Activated T-cell treated with anti-CD3 and anti-CD28 coated beads, Interleukin-2, amount 50 U/mL, for 24 hours (primary cell): ENCODE measurements around the gene CPED1.
"Not testable (repeated sequence)": the region's sequence is repeated elsewhere in the genome, so short reads cannot be mapped to it uniquely, and the experiment has no call there.

ENCODE experiments used
- DNase-seq: peaks from one replicate; pipeline ENCODE4 v3.0.0-alpha.2; 2020
- H3K27ac Mint-ChIP-seq: 2 replicates; pipeline ENCODE4 v1.8.0; 2020; ENCODE audit warnings: mild to moderate bottlenecking, mixed read lengths
- H3K27me3 Mint-ChIP-seq: 2 replicates; pipeline ENCODE4 v1.8.0; 2020; ENCODE audit warnings: mixed read lengths
- H3K36me3 Mint-ChIP-seq: 2 replicates; pipeline ENCODE4 v1.8.0; 2020; ENCODE audit warnings: low read depth, mixed read lengths
- H3K4me1 Mint-ChIP-seq: 2 replicates; pipeline ENCODE4 v1.8.0; 2020; ENCODE audit warnings: low read depth, mixed read lengths
- H3K4me3 Mint-ChIP-seq: 2 replicates; pipeline ENCODE4 v1.8.0; 2020; ENCODE audit warnings: mild to moderate bottlenecking, moderate library complexity, mixed read lengths
- H3K9me3 Mint-ChIP-seq: 2 replicates; pipeline ENCODE4 v1.8.0; 2020; ENCODE audit warnings: mixed read lengths

The CPED1 gene

DNA sequence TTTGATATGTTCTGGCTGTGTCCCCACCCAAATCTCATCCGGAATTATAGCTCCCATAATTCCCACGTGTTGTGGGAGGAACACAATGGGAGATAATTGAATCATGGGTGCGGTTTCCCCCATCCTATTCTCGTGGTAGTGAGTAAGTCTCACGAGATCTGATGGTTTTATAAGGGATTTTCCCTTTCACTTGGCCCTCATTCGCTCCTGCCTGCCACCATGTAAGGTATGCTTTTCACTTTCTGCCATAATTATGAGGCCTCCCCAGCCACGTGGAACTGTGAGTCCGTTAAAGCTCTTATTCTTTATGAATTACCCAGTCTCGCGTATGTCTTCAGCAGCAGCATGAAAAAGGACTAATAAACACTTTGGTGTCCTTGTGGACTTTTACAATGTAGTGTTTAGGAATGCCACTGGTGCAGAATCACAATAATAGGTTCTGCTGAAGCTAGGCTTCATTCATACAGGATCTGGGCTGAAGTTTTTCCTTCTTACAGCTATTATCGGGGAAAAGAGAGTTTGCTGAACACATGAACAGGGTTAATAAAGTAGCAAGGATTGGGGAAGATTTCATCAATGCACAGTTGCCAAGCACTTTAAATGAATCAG is 74.3 kb downstream of the CPED1 start:
- H3K4me3 Mint-ChIP-seq = no peak overlapping the region
- peaks cover 3% of the 10 kb centered on the region for H3K4me1 Mint-ChIP-seq
- no peaks in the 10 kb centered on the region for H3K9me3 Mint-ChIP-seq
- H3K27ac Mint-ChIP-seq = no peak overlapping the region
- peaks cover 21% of the 10 kb centered on the region for H3K27me3 Mint-ChIP-seq
- H3K36me3 Mint-ChIP-seq = no peaks in the 10 kb centered on the region
- no peak for DNase-seq

DNA sequence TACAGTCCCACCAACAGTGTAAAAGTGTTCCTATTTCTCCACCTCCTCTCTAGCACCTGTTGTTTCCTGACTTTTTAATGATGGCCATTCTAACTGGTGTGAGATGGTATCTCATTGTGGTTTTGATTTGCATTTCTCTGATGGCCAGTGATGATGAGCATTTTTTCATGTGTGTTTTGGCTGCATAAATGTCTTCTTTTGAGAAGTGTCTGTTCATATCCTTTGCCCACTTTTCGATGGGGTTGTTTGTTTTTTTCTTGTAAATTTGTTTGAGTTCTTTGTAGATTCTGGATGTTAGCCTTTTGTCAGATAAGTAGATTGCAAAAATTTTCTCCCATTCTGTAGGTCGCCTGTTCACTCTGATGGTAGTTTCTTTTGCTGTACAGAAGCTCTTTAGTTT is 79.2 kb downstream of the CPED1 start:
- not testable (repeated sequence) for H3K4me1 Mint-ChIP-seq

DNA sequence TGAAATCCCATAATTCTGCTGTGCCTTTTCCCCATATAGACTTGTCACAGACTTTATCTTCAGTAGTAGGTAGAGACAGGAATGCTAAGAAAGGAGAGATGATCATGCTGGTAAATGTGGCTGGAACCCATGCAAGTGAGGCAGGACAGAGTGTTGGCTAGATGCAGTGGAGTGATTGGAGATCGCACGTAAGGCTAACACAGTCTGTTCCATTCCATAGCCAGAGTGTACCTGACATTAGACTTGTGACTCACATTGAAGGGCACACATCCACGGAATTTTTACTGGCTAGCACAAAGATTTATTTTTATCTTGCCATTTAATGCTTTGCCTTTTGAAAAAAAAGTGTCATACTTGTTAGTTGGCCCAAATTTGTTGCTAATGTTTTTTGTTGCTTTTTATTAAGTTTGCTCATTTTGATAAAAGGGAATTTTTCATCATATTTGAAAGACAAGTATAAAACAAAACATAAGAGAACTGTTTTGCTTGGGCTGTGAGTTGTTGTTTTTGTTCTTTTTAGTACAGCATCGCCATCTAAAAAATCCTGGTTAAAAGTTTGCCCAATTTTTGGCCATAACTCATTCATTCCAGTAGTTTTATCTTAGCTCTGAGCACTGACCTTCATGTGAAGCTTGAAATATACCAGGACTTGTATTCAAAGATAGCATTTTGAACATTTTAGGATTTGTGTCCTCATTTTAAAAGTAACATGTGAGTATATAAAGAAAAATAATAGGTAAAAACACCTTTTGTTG is 81.0 kb downstream of the CPED1 start:
- H3K4me3 Mint-ChIP-seq = no peak overlapping the region
- no peaks in the 10 kb centered on the region for H3K9me3 Mint-ChIP-seq
- H3K27me3 Mint-ChIP-seq = peaks cover 16% of the 10 kb centered on the region
- no peaks in the 10 kb centered on the region for H3K36me3 Mint-ChIP-seq
- no peak overlapping the region for H3K27ac Mint-ChIP-seq
- H3K4me1 Mint-ChIP-seq = no peaks in the 10 kb centered on the region
- DNase-seq = no peak

More for the DNA sequence above, 79.2 kb downstream of the CPED1 start:
- not testable (repeated sequence) for H3K36me3 Mint-ChIP-seq, H3K27ac Mint-ChIP-seq, H3K9me3 Mint-ChIP-seq, DNase-seq, H3K4me3 Mint-ChIP-seq
- peaks cover 22% of the 10 kb centered on the region for H3K27me3 Mint-ChIP-seq

DNA sequence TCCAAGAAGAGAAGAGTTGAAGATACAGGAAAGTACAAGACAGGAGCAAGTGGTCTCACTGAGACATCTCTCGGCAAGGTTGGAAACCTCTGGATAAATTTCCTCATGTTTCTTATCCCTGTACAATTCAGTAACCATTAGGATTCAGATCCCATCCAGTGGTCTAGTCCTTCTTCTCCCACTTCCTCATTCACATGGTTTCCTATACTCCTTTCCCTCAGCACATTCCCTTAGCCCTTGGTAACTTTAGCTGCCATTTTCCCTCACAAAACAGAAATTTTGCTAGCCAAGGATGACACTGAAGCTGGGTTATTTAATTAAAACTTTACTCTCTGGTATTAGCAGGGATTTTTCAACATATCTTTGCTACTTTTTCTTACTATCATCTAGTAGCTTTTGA is 82.6 kb downstream of the CPED1 start:
- no peaks in the 10 kb centered on the region for H3K36me3 Mint-ChIP-seq
- no peak overlapping the region for H3K4me3 Mint-ChIP-seq
- no peaks in the 10 kb centered on the region for H3K9me3 Mint-ChIP-seq
- no peak overlapping the region for H3K27ac Mint-ChIP-seq
- peaks cover 18% of the 10 kb centered on the region for H3K27me3 Mint-ChIP-seq
- no peaks in the 10 kb centered on the region for H3K4me1 Mint-ChIP-seq
- DNase-seq = no peak

DNA sequence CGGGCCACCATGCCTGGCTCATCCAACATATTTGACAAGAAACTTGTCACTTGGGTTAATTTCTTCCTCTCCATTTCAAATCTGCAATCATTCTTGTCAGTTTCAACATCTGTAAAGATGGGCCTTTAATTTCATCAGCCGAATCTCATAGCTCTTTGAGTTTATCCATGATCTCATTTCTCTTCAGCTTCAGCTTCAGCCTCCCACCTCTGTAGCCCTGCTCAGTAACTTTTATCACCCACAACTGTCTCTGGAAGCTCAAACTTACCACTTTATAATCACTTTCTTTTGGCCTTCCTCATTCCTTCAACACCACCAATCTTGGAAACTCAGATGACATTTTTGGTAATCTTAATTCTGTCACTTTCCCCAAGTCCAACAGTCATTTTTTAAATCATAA is 83.2 kb downstream of the CPED1 start:
- H3K4me1 Mint-ChIP-seq = no peaks in the 10 kb centered on the region
- no peak overlapping the region for H3K27ac Mint-ChIP-seq
- no peak overlapping the region for H3K4me3 Mint-ChIP-seq
- peaks cover 22% of the 10 kb centered on the region for H3K27me3 Mint-ChIP-seq
- DNase-seq = no peak
- no peaks in the 10 kb centered on the region for H3K9me3 Mint-ChIP-seq
- no peaks in the 10 kb centered on the region for H3K36me3 Mint-ChIP-seq

DNA sequence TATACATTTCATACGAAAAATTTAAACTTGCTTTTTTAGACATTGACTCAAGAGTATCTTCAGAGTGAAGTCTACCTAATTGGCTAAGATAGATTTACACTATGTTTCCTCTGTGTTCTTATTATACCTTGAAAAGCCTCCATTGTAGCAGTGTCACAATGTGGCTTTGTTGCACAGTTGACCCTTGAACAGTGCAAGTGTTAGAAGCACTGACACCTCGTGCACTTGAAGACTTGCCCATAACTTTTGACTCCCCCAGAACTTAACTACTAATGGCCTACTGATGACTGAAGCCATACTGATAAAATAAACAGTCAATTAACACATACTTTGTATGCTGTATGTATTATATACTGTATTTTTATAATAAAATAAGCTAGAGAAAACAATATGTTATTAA is 84.3 kb downstream of the CPED1 start:
- H3K27ac Mint-ChIP-seq = no peak overlapping the region
- no peak overlapping the region for H3K4me3 Mint-ChIP-seq
- H3K9me3 Mint-ChIP-seq = no peaks in the 10 kb centered on the region
- H3K27me3 Mint-ChIP-seq = peaks cover 26% of the 10 kb centered on the region
- no peaks in the 10 kb centered on the region for H3K4me1 Mint-ChIP-seq
- DNase-seq = no peak
- H3K36me3 Mint-ChIP-seq = no peaks in the 10 kb centered on the region

DNA sequence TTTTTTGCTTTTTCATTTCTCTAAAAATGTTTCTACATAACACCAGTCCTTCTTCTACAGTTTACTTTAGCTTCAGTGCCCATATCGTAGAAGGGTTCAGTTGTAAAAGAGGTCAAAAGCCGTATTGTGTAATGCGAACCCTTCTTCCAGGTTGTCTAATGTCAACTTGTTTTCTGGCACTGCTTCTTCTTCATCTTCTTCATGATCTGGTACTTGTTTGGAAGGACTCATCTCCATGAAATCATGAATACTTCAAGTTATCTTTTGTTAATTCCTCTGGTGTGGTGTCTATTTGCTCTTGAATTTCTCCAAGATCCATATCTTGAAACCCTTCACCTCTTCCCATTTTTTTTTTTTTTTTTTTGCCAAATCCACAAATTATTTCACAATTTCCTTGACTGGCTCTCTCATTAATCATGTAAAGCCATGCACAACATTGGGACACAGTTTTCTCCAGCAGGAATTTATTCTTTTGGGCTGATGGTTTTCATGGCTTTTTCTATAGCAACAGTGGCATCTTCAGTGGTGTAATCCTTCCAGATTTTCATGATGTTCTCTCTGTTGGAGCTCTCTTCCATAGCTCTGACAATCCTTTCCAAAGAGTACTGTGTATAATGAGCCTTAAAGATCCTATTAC is 85.1 kb downstream of the CPED1 start:
- Mint-ChIP-seq H3K27me3 (peaks cover 32% of the 10 kb centered on the region), H3K9me3 (no peaks in the 10 kb centered on the region), H3K4me3 (no peak overlapping the region), H3K4me1 (no peaks in the 10 kb centered on the region), H3K36me3 (no peaks in the 10 kb centered on the region), H3K27ac (no peak overlapping the region)
- DNase-seq = no peak

DNA sequence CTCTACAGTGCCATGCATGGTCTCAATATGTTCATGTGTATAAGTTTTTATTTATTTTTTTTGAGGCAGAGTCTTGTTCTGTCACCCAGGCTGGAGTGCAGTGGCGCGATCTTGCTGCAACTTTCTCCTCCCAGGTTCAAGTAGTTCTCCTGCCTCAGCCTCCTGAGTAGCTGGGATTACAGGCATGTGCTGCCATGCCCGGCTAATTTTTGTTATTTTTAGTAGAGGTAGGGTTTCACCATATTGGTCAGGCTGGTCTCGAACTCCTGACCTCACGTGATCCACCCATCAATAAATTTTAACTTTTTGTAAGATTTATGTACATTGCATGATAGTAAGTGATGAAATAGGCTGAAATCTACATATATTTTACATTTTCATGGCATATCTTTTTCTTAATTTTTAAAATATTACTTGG is 86.9 kb downstream of the CPED1 start:
- not testable (repeated sequence) for H3K9me3 Mint-ChIP-seq, H3K27ac Mint-ChIP-seq, H3K4me1 Mint-ChIP-seq, H3K4me3 Mint-ChIP-seq, H3K36me3 Mint-ChIP-seq, DNase-seq
- H3K27me3 Mint-ChIP-seq = peaks cover 25% of the 10 kb centered on the region

DNA sequence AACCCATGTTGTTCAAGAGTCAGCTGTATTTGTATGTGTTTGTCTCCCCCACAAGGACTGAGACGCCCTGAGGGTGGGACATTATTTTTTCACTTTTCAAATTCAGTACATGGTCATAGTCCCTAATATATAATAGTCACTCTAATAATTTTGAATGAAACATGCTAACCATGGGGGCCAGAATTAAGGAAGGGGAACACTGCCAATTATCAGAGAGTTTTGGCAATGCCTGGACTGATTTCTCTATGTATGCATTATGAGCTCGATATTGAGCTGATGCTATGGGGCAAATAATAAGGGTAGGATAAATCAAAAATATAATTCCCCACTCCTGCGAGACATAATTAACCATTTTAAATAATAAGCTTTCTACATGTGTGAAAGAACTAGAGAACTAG is 87.4 kb downstream of the CPED1 start:
- Mint-ChIP-seq H3K9me3 (no peaks in the 10 kb centered on the region), H3K4me3 (no peak overlapping the region), H3K4me1 (no peaks in the 10 kb centered on the region), H3K36me3 (no peaks in the 10 kb centered on the region), H3K27me3 (peaks cover 22% of the 10 kb centered on the region), H3K27ac (no peak overlapping the region)
- DNase-seq = no peak

DNA sequence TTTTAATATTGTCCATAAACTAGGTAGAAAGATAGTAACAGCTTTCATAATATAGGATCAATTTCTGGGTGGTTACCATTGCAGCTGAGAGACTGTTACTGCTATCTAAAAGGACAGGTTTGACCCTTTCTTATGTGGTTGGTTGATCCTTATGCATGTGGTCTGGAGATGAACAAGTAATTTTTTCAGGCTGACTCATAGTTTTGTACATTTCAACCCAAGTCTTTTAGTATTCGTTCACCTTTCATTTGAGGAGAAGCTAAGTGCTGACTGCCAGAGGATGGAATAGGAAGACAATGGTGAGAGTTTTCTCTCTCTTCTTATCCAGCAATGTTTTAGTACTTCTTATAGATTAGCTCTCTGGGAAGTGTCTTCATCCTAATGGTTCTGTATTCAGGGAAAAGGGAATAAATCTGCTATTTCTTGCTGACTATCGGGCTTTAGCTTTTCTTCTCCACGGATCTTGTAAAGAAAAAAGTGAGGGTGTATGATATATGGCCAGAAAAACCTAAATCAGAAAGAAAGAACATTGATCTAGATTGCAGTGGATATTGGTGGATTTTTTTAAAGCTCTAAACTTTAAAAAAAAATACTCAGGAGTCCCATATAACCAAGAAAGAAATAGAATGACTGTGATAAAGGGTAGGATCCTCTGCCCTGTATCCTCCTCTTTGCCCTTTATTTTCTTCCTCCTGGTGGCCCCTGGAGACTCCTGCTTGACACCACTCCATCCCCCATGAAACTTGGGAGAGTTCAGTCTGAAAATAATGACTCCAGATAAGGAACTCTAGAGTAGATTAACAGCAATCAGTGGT is 88.0 kb downstream of the CPED1 start:
- Mint-ChIP-seq H3K9me3 (no peaks in the 10 kb centered on the region), H3K27ac (no peak overlapping the region), H3K36me3 (no peaks in the 10 kb centered on the region), H3K4me1 (no peaks in the 10 kb centered on the region), H3K4me3 (no peak overlapping the region), H3K27me3 (peaks cover 22% of the 10 kb centered on the region)
- no peak for DNase-seq

DNA sequence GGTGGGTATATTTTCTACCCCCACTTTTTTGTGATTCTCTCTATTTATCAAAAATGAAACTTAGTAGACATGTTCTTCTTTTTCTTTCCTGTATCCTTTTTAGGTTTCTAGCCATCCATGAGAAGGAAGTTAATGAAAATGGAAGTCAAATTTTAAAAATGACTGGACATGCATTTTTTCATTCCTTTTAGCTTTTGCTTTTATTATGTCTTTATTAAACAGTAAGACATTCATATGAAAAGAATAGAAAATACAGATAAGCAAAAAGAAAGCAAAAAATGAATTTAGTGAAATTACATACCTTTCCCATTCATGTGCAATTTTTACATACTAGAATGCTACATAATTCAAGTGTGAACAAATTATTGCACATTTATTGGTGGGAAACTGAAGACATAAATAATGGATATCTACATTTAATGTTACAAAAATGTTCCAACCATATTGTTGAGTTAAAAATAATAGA is 88.7 kb downstream of the CPED1 start:
- Mint-ChIP-seq H3K27ac (no peak overlapping the region), H3K9me3 (no peaks in the 10 kb centered on the region)

DNA sequence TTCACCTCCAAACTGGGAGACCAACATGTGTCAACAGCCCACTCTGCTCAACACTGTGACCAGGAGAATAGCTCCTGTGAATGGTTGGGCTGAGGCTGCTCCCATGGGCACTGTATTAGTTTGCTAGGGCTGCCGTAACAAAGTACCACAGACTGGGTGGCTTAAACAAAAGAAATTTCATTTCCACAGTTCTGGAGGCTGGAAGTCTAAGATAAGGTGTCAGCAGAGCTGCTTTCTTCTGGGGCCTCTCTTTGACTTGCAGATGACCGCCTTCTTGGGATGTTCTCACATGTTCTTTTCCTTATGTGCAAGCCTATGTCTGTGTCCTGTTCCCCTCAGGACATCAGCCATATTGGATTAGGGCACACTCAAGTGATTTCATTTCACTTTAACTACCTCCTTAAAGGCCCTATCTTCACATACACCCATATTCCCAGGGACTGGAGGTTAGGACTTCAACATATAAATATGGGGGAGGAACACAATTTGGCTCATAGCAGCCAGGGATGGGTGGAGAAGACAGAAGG is 90.3 kb downstream of the CPED1 start:
- H3K4me1 Mint-ChIP-seq = no peaks in the 10 kb centered on the region
- H3K27me3 Mint-ChIP-seq = peaks cover 22% of the 10 kb centered on the region
- no peak overlapping the region for H3K4me3 Mint-ChIP-seq
- DNase-seq = no peak
- H3K36me3 Mint-ChIP-seq = no peaks in the 10 kb centered on the region
- H3K27ac Mint-ChIP-seq = no peak overlapping the region
- no peaks in the 10 kb centered on the region for H3K9me3 Mint-ChIP-seq

More for the DNA sequence above, 88.7 kb downstream of the CPED1 start:
- DNase-seq = no peak
- Mint-ChIP-seq H3K27me3 (peaks cover 22% of the 10 kb centered on the region), H3K4me3 (no peak overlapping the region), H3K36me3 (no peaks in the 10 kb centered on the region), H3K4me1 (no peaks in the 10 kb centered on the region)

DNA sequence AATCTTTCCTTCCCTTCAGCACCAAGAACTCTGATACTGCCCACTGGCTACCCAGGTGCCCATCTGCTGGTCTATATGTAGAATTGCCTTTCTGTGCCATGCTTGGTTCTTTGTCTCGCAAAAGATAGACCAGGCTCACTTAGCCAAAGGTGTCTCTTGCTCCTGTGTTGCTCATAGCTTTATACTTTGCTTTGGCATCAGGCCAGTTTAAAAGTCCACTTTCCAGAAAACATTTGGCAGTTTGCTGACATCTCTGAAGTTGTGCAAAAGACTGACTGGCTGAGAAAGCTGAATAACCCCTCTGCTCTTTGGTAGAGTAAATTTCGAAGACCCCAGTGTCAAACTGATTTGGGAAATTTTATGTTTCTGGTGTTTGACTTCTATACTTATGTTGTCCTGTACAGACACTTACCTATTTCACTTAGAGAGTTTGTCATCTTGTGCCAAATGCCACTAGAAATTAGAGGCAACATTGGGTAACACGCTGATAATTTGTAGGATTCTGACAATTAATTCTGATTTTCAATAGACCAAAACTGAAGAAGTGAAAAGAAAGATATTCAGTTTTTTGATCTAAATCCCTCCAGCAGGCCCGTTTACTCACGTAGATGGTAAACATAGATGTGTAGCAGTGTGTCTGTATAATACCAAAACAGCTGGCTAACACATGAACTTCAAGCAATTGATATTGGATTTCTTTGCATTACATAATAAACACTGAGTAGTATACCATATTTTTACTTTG is 91.1 kb downstream of the CPED1 start:
- H3K9me3 Mint-ChIP-seq = no peaks in the 10 kb centered on the region
- no peak overlapping the region for H3K27ac Mint-ChIP-seq
- no peaks in the 10 kb centered on the region for H3K4me1 Mint-ChIP-seq
- no peak overlapping the region for H3K4me3 Mint-ChIP-seq
- H3K36me3 Mint-ChIP-seq = no peaks in the 10 kb centered on the region
- H3K27me3 Mint-ChIP-seq = peaks cover 20% of the 10 kb centered on the region
- DNase-seq = no peak
